GM21360 (cell line): ENCODE measurements around the gene OR8U1.
"Not testable (repeated sequence)": the region's sequence is repeated elsewhere in the genome, so short reads cannot be mapped to it uniquely, and the experiment has no call there.

Experiments
- ATAC-seq: cut with Tn5 transposase; IDR thresholded peaks from one replicate; pipeline ENCODE4 v1.9.1; 2021; ENCODE audit warnings: mild to moderate bottlenecking, moderate library complexity; ENCODE audit not compliant: unreplicated experiment

OR8U1 gene

GRCh38 chr11:56375324-56375723, at the start of gene OR8U1:
TSS of gene OR8U1 (plus strand) at chr11:56375624. CDS start at chr11:56375624, 0 bp downstream.
- no peak for ATAC-seq

GRCh38 chr11:56331861-56332491, 43.4 kb upstream of the OR8U1 start:
- no peak for ATAC-seq

GRCh38 chr11:56333156-56333555, 42.3 kb upstream of the OR8U1 start:
- ATAC-seq, result no peak

- no peak for ATAC-seq
These were observed 35.1 kb upstream of the OR8U1 start for GRCh38 chr11:56340289-56340688.

GRCh38 chr11:56345739-56346138, 29.7 kb upstream of the OR8U1 start, which contains the start of gene OR8K1:
TSS of gene OR8K1 (plus strand) at chr11:56346039. CDS start at chr11:56346039, 0 bp downstream.
- no peak for ATAC-seq

DNA sequence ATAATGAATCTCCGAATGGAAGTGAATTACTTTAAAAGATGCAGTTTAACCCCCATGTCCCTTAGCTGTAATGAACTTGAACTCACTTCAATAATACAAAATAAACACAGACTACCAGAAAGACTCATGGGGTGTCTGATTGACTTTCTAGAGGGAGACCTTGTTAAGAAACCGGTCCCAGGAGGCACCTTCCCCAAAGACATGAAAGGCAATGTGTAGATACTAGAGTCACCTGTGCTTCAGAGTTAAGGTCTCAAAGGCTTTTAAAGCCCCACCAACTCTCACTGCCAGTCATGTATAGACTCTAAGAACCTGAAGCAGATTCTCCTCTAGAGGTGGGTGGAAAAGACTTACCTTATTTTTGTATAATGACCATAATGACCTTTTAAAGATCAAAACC, 21.4 kb upstream of the OR8U1 start, which contains the start of gene OR8J1:
Gene OR8J1, plus strand, starts transcription at position 301 of the 400 bp plus-strand sequence. CDS start 5,956 bp downstream, outside the sequence.
- no peak for ATAC-seq

DNA sequence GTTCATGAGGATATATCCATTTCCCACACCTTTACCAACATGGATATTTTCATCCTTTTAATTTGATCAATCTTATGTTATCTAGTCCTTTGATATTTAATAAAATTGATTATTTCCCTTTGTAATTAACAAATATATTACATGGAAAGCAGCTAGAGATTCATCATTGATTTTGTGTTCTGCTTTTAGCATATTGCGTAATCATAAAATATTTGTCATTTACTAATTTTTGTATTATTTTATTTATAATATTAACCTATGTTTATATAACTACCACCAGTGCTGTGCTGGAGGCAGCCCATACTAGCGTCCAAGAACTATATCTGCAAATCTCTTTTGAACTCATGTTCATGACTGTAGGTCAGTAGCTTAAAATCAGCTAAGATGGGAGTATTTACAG, 4.7 kb downstream of the OR8U1 start:
- no peak for ATAC-seq

- no peak for ATAC-seq
These were observed 19.0 kb downstream of the OR8U1 start for GRCh38 chr11:56394381-56394780.

- ATAC-seq, result no peak
These were observed 20.6 kb downstream of the OR8U1 start for GRCh38 chr11:56396047-56396446.

DNA sequence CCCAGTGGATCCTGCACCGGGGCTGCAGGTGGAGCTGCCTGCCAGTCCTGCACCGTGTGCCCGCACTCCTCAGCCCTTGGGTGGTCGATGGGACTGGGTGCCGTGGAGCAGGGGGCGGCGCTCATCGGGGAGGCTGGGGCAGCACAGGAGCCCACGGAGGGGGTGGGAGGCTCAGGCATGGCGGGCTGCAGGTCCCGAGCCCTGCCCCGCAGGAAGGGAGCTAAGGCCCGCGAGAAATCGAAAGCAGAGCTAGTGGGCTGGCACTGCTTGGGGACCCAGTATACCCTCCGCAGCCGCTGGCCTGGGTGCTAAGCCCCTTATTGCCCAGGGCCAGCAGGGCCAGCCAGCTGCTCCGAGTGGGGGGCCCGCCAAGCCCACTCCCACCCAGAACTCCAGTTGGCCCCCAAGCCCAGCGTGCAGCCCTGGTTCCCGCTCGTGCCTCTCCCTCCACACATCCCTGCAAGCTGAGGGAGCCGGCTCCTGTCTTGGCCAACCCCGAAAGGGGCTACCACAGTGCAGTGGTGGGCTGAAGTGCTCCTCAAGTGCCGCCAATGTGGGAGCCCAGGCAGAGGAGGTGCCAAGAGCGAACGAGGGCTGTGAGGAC, 26.5 kb downstream of the OR8U1 start:
- not testable (repeated sequence) for ATAC-seq

DNA sequence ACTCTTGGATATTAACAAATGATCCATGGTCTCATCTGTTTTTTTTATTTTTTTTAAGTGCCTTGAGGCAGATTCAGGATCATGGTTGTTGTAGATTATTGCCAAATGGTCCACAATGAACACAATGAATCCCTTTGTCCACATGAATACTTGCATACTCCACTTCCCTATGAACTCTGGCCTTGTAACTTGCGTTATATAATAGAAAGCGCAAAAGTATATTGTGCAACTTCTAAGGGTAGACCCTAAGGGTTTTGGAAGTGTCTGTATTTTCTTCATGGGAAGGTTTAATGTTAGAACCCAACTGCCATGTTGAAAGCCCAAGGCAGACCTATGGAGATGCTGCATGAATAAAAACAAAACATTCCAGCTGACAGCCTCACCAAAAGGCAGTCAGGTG, 29.0 kb downstream of the OR8U1 start:
- no peak for ATAC-seq

- ATAC-seq, result no peak
These were observed 35.4 kb downstream of the OR8U1 start for GRCh38 chr11:56410801-56411200.

DNA sequence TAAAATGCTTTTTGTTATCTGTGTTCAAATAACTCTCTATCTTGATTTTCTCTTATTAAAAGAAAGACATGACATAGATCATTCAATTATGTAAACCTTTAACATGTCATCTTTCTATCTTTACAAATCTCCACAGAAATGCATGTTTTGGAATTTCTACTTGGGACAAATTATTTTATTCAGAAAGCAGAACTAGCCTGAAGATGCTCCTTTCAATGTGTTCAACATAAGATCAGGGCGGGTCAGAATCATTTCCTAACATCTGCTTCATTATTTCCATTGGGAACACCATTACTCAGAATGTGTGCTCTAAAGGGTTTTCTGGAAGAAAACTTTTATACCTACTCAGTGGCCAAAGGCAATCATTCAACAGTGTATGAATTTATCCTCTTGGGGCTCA, 37.0 kb downstream of the OR8U1 start, which contains the start of gene OR5AL1:
Gene OR5AL1, plus strand, starts transcription at position 301 of the 400 bp plus-strand sequence.
- ATAC-seq, result no peak
